Erythroblast (primary cell): ENCODE results near the gene DOCK9.

ENCODE experiments used
- GATA1 ChIP-seq: IDR thresholded peaks from 2 replicates; pipeline ENCODE4 v1.6.1; 2011; ENCODE audit warnings: low read depth, mild to moderate bottlenecking, control low read depth, low read length, moderate library complexity
- POLR2A ChIP-seq: IDR thresholded peaks from 2 replicates; pipeline ENCODE4 v1.6.1; 2011; ENCODE audit warnings: mild to moderate bottlenecking, low read length

DNA sequence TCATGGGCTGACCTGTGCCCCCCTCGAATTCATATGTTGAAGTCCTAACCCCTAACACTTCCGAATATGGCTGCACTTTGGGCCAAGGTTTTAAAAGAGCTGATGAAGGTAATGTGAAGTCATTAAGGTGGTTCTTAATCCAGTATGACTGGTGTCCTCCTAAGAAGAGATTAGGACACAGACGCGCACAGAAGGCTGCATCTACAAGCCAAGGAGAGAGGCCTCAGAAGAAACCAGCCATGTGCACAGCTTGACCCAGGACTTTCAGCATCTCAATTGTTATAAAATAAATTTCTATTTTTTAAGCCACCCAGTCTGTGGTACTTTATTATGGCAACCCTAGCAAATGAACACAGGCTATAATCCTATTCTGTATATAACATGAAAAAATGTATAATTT, 99.9 kb downstream of the DOCK9 start:
- TF ChIP-seq POLR2A = no peak
- no peak for TF ChIP-seq GATA1
